Panc1 (cell line): ENCODE data around the gene PNMA6F.

Experiments used
- POLR2AphosphoS5 ChIP-seq: IDR thresholded peaks from 2 replicates; pipeline ENCODE4 v1.6.1; 2012; ENCODE audit warnings: mild to moderate bottlenecking, low read depth, low read length, moderate library complexity
- TF ChIP-seq, protein P1 (sequence below): fragments of 450-650 bp; IDR thresholded peaks from 2 replicates; pipeline ENCODE4 v1.5.1; 2017; ENCODE audit warnings: mild to moderate bottlenecking
- TF ChIP-seq, protein P2 (sequence below), 2 experiments: IDR thresholded peaks; 2 replicates each; pipeline ENCODE4 v1.6.1; 2011 to 2012; ENCODE audit warnings: low read depth in 2 of 2, control low read depth in 1 of 2, low read length in 1 of 2, mild to moderate bottlenecking in 1 of 2, moderate library complexity in 1 of 2; ENCODE audit not compliant: insufficient read depth in 1 of 2

DNA sequence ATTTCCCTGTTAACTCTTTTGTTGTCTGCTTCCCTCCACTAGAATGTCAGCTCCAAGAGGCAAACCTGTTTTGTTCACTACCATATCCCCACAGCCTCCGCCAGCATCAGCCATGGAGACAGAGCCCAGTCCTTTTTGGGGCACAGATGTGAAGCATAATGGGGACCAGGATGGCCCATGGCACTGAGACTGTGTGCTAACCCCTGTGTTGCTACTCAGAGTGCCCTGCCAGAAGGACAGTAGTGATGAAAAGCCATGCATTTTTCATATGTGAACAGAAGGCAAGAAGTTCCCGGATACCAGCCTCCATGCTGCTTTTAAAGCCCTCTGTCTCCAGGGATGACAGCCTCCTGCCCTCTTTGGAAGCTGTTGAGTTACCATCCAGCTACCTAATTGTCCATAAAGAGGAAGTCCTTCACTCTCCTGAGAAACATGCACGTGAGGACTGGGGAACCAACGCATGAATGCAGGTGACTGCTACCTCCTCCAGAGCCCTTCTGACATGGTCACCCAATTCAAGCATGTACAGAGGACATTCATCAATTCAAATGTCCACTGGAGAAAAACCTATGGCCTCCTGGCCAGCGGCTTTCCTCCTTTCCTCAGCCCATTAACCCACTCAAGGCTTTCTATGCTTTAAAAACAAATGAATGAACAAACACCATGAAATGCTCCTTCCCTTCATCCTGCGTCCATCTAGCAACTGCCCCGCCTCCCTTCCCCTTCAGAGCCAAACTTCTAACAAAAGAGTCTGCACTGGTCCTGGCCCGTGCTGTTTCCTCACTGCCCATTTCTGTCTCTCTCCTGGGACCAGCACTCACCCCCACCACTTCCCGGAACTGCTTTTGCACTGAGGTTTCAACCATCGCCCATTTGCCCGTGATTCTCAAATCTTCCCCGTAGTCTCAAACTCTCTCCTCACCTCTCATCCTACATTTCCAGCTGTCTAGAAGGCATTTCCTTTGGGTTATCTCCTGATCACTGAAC is 18.0 kb downstream of the PNMA6F start:
- no peak for TF ChIP-seq POLR2AphosphoS5
- TF ChIP-seq, protein P1, sequence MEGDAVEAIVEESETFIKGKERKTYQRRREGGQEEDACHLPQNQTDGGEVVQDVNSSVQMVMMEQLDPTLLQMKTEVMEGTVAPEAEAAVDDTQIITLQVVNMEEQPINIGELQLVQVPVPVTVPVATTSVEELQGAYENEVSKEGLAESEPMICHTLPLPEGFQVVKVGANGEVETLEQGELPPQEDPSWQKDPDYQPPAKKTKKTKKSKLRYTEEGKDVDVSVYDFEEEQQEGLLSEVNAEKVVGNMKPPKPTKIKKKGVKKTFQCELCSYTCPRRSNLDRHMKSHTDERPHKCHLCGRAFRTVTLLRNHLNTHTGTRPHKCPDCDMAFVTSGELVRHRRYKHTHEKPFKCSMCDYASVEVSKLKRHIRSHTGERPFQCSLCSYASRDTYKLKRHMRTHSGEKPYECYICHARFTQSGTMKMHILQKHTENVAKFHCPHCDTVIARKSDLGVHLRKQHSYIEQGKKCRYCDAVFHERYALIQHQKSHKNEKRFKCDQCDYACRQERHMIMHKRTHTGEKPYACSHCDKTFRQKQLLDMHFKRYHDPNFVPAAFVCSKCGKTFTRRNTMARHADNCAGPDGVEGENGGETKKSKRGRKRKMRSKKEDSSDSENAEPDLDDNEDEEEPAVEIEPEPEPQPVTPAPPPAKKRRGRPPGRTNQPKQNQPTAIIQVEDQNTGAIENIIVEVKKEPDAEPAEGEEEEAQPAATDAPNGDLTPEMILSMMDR: no peak
- TF ChIP-seq, protein P2, sequence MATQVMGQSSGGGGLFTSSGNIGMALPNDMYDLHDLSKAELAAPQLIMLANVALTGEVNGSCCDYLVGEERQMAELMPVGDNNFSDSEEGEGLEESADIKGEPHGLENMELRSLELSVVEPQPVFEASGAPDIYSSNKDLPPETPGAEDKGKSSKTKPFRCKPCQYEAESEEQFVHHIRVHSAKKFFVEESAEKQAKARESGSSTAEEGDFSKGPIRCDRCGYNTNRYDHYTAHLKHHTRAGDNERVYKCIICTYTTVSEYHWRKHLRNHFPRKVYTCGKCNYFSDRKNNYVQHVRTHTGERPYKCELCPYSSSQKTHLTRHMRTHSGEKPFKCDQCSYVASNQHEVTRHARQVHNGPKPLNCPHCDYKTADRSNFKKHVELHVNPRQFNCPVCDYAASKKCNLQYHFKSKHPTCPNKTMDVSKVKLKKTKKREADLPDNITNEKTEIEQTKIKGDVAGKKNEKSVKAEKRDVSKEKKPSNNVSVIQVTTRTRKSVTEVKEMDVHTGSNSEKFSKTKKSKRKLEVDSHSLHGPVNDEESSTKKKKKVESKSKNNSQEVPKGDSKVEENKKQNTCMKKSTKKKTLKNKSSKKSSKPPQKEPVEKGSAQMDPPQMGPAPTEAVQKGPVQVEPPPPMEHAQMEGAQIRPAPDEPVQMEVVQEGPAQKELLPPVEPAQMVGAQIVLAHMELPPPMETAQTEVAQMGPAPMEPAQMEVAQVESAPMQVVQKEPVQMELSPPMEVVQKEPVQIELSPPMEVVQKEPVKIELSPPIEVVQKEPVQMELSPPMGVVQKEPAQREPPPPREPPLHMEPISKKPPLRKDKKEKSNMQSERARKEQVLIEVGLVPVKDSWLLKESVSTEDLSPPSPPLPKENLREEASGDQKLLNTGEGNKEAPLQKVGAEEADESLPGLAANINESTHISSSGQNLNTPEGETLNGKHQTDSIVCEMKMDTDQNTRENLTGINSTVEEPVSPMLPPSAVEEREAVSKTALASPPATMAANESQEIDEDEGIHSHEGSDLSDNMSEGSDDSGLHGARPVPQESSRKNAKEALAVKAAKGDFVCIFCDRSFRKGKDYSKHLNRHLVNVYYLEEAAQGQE (IDR thresholded peaks at IDR 0.05; ENCODE audit: insufficient read depth in 1 of 2, low read depth in 2 of 2, low read length in 1 of 2): no peak
